ENCODE measurements around the gene LUC7L3. TPM values are rescaled to one million over a fixed set of nuclear protein-coding genes. Genes with fewer than 3 reads are reported as not detected.

Gene LUC7L3
- total RNA-seq, 1 donor from 2014 or later, result 108 TPM

GRCh38 chr17:50758524-50758923 is 39.1 kb downstream of the LUC7L3 start:
- H3K4me3 ChIP-seq, result no peak overlapping the region
- intact Hi-C loops (cut with DNase I), result no loop called here
- H3K9me3 ChIP-seq, result no peaks in the 10 kb centered on the region
- H3K27me3 ChIP-seq, result no peaks in the 10 kb centered on the region
- H3K27ac ChIP-seq, result no peak overlapping the region
- DNase-seq (ENCODE audit: extremely low spot score in 2 of 2), result no peak
- H3K4me1 ChIP-seq, result peaks cover 8% of the 10 kb centered on the region
- peaks cover 0 to 4% of the 10 kb centered on the region in 2 donors for H3K36me3 ChIP-seq
- TF ChIP-seq POLR2AphosphoS5 (IDR thresholded peaks at IDR 0.05; ENCODE audit: insufficient read depth in 1 of 2, low read depth in 1 of 2) (no peak), POLR2A (IDR thresholded peaks at IDR 0.05) (no peak)
- TF ChIP-seq, protein P1, sequence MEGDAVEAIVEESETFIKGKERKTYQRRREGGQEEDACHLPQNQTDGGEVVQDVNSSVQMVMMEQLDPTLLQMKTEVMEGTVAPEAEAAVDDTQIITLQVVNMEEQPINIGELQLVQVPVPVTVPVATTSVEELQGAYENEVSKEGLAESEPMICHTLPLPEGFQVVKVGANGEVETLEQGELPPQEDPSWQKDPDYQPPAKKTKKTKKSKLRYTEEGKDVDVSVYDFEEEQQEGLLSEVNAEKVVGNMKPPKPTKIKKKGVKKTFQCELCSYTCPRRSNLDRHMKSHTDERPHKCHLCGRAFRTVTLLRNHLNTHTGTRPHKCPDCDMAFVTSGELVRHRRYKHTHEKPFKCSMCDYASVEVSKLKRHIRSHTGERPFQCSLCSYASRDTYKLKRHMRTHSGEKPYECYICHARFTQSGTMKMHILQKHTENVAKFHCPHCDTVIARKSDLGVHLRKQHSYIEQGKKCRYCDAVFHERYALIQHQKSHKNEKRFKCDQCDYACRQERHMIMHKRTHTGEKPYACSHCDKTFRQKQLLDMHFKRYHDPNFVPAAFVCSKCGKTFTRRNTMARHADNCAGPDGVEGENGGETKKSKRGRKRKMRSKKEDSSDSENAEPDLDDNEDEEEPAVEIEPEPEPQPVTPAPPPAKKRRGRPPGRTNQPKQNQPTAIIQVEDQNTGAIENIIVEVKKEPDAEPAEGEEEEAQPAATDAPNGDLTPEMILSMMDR (IDR thresholded peaks at IDR 0.05), result no peak

GRCh38 chr17:50758989-50759544 is 39.7 kb downstream of the LUC7L3 start:
- no peak overlapping the region for H3K27ac ChIP-seq
- no peaks in the 10 kb centered on the region for H3K9me3 ChIP-seq
- H3K27me3 ChIP-seq, result no peaks in the 10 kb centered on the region
- TF ChIP-seq, protein P1 (IDR thresholded peaks at IDR 0.05), result no peak
- TF ChIP-seq POLR2A (IDR thresholded peaks at IDR 0.05) (no peak), POLR2AphosphoS5 (IDR thresholded peaks at IDR 0.05; ENCODE audit: insufficient read depth in 1 of 2, low read depth in 1 of 2) (no peak)
- no peak for DNase-seq (ENCODE audit: extremely low spot score in 2 of 2)
- H3K4me1 ChIP-seq, result peaks cover 12% of the 10 kb centered on the region
- intact Hi-C loops (cut with DNase I), result no loop called here
- H3K36me3 ChIP-seq, result no peaks in the 10 kb centered on the region
- H3K4me3 ChIP-seq, result no peak overlapping the region

GRCh38 chr17:50762177-50762576 is 42.8 kb downstream of the LUC7L3 start:
- H3K36me3 ChIP-seq, result no peaks in the 10 kb centered on the region
- H3K27ac ChIP-seq, result no peak overlapping the region
- no peaks in the 10 kb centered on the region for H3K27me3 ChIP-seq
- no peak for DNase-seq (ENCODE audit: extremely low spot score in 2 of 2)
- TF ChIP-seq, protein P1 (IDR thresholded peaks at IDR 0.05), result no peak
- TF ChIP-seq POLR2A (IDR thresholded peaks at IDR 0.05), result no peak
- no peak for TF ChIP-seq POLR2AphosphoS5 (IDR thresholded peaks at IDR 0.05; ENCODE audit: insufficient read depth in 1 of 2, low read depth in 1 of 2)
- H3K9me3 ChIP-seq, result no peaks in the 10 kb centered on the region
- intact Hi-C loops (cut with DNase I), result no loop called here
- no peak overlapping the region for H3K4me3 ChIP-seq
- peaks cover 30% of the 10 kb centered on the region for H3K4me1 ChIP-seq

- no peak overlapping the region for H3K4me3 ChIP-seq
- no peak overlapping the region for H3K27ac ChIP-seq
- H3K4me1 ChIP-seq, result peaks cover 30% of the 10 kb centered on the region
- TF ChIP-seq POLR2A (IDR thresholded peaks at IDR 0.05) (no peak), POLR2AphosphoS5 (IDR thresholded peaks at IDR 0.05; ENCODE audit: insufficient read depth in 1 of 2, low read depth in 1 of 2) (no peak)
- TF ChIP-seq, protein P1 (IDR thresholded peaks at IDR 0.05), result no peak
- no peaks in the 10 kb centered on the region for H3K36me3 ChIP-seq
- H3K9me3 ChIP-seq, result no peaks in the 10 kb centered on the region
- no peak for DNase-seq (ENCODE audit: extremely low spot score in 2 of 2)
- intact Hi-C loops (cut with DNase I), result no loop called here
- H3K27me3 ChIP-seq, result no peaks in the 10 kb centered on the region
Observed at GRCh38 chr17:50763716-50764475, 44.5 kb downstream of the LUC7L3 start.

DNA sequence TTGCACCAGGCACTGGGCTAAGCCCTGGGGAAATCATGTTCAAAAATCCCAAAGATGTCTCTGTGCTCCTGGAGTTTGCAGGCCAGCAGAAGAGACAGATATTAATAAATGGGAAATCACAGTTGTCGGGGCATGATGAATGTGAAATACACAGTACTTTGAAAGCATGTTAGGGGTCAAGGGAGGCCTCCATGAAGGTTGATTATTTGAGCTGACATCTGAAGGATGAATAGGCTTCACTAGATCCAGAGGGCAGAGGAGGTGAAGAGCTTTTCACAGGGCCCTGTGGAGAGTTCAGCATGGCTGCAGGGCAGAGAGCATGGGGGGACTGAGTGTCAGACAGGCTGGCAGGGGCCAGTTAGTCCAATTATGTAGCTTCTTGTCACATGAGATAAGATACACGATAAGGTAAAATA is 45.3 kb downstream of the LUC7L3 start:
- Histone ChIP-seq H3K4me1 (peaks cover 30% of the 10 kb centered on the region), H3K27me3 (no peaks in the 10 kb centered on the region), H3K9me3 (no peaks in the 10 kb centered on the region), H3K27ac (no peak overlapping the region), H3K4me3 (no peak overlapping the region), H3K36me3 (no peaks in the 10 kb centered on the region)
- intact Hi-C loops (cut with DNase I), result no loop called here
- no peak for DNase-seq (ENCODE audit: extremely low spot score in 2 of 2)
- TF ChIP-seq POLR2A (IDR thresholded peaks at IDR 0.05), result no peak
- TF ChIP-seq, protein P1 (IDR thresholded peaks at IDR 0.05), result no peak
- no peak for TF ChIP-seq POLR2AphosphoS5 (IDR thresholded peaks at IDR 0.05; ENCODE audit: insufficient read depth in 1 of 2, low read depth in 1 of 2)

Measured in vagina (tissue), 2 donors.